ENCODE measurements around the gene CES5A.

- TF ChIP-seq EP300 (IDR thresholded peaks at IDR 0.05; ENCODE audit: borderline replicate concordance in 1 of 2, low read depth in 2 of 2, low read length in 2 of 2) (no peak), MAX (IDR thresholded peaks at IDR 0.05) (no peak)
Observed at GRCh38 chr16:55817236-55817912, 57.8 kb downstream of the CES5A start.

Measured in H1 (cell line).